ENCODE measurements around the gene TRIM47. TPM values are rescaled to one million over a fixed set of nuclear protein-coding genes. Genes with fewer than 3 reads are reported as not detected.

TRIM47 gene
- total and polyA plus RNA-seq, 2 experiments from 2014 or later = 7.2 to 9.9 TPM

DNA sequence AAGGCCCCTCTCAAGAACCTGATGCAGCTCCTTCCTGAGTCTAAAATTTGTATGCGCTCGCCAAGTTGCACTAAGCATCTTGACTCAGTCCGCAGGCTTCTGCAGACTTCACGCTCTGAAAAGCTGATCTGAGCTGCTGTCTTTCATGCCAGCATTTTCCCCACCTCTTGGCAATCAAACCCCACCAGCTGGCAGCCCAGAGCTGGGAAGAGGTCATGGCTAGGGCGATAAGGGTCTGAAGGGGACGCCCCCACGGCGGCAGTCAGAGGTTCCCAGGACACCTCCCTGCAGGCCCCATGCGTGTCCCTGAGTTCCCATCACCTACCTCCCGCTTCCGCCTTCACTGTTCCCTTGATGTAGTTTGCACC, 29.1 kb downstream of the TRIM47 start (continued):
- TF ChIP-seq, protein P1, sequence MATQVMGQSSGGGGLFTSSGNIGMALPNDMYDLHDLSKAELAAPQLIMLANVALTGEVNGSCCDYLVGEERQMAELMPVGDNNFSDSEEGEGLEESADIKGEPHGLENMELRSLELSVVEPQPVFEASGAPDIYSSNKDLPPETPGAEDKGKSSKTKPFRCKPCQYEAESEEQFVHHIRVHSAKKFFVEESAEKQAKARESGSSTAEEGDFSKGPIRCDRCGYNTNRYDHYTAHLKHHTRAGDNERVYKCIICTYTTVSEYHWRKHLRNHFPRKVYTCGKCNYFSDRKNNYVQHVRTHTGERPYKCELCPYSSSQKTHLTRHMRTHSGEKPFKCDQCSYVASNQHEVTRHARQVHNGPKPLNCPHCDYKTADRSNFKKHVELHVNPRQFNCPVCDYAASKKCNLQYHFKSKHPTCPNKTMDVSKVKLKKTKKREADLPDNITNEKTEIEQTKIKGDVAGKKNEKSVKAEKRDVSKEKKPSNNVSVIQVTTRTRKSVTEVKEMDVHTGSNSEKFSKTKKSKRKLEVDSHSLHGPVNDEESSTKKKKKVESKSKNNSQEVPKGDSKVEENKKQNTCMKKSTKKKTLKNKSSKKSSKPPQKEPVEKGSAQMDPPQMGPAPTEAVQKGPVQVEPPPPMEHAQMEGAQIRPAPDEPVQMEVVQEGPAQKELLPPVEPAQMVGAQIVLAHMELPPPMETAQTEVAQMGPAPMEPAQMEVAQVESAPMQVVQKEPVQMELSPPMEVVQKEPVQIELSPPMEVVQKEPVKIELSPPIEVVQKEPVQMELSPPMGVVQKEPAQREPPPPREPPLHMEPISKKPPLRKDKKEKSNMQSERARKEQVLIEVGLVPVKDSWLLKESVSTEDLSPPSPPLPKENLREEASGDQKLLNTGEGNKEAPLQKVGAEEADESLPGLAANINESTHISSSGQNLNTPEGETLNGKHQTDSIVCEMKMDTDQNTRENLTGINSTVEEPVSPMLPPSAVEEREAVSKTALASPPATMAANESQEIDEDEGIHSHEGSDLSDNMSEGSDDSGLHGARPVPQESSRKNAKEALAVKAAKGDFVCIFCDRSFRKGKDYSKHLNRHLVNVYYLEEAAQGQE (IDR thresholded peaks at IDR 0.05; ENCODE audit: unreplicated experiment) = no peak
- TF ChIP-seq STAT1 (IDR thresholded peaks at IDR 0.05; ENCODE audit: unreplicated experiment) (no peak), CREB1 (CRISPR knock-in tag; IDR thresholded peaks at IDR 0.05; ENCODE audit: low read depth) (no peak)

DNA sequence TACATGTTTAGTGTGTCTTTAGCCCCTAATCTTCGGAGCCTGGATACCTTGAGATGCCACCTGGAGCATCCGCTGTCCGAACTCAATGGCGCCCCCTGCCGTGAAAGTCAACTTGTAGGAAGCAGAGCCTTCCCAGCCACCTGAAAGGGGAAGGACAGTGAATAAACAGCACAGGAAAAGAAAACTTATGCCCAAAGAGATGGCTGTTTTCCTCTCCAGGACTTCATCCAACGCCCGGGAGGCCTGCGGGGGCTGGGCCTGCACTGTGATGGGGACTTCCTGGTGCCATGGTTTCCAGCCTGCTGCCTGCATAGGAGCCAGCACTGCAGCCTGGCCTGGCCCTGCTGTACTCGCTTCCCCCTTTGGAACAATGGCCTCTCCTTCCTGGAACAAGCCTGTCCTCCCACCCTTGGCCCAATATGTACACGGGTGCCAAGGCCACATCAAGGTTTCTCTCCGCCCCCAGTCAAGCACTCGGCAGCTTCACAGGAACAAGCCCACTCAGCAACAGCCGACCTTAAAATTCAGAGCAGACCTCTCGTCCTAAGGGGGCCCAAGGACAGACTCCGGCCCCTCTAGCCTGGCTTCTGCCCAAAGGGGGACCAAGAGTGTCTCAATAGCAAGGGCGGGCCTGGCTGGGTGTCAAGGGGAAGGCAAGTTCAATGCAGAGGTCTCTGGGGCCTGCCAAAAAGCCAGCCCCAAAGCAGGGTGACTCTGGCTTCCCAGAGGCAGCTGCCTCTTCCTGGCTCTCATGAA, 29.7 kb downstream of the TRIM47 start:
- TF ChIP-seq, protein P2, sequence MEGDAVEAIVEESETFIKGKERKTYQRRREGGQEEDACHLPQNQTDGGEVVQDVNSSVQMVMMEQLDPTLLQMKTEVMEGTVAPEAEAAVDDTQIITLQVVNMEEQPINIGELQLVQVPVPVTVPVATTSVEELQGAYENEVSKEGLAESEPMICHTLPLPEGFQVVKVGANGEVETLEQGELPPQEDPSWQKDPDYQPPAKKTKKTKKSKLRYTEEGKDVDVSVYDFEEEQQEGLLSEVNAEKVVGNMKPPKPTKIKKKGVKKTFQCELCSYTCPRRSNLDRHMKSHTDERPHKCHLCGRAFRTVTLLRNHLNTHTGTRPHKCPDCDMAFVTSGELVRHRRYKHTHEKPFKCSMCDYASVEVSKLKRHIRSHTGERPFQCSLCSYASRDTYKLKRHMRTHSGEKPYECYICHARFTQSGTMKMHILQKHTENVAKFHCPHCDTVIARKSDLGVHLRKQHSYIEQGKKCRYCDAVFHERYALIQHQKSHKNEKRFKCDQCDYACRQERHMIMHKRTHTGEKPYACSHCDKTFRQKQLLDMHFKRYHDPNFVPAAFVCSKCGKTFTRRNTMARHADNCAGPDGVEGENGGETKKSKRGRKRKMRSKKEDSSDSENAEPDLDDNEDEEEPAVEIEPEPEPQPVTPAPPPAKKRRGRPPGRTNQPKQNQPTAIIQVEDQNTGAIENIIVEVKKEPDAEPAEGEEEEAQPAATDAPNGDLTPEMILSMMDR (conservative IDR thresholded peaks at IDR 0.05; ENCODE audit: low read depth in 2 of 2) = peak; percentile 88 to 91
- TF ChIP-seq NANOG (IDR thresholded peaks at IDR 0.05; ENCODE audit: borderline replicate concordance) = no peak
- TF ChIP-seq, protein P3, sequence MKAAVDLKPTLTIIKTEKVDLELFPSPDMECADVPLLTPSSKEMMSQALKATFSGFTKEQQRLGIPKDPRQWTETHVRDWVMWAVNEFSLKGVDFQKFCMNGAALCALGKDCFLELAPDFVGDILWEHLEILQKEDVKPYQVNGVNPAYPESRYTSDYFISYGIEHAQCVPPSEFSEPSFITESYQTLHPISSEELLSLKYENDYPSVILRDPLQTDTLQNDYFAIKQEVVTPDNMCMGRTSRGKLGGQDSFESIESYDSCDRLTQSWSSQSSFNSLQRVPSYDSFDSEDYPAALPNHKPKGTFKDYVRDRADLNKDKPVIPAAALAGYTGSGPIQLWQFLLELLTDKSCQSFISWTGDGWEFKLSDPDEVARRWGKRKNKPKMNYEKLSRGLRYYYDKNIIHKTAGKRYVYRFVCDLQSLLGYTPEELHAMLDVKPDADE (IDR thresholded peaks at IDR 0.05) = no peak
- no peak for TF ChIP-seq JUNB (IDR thresholded peaks at IDR 0.05; ENCODE audit: unreplicated experiment)
- H3K4me3 Mint-ChIP-seq = no peak overlapping the region; the same call in 2 of the 3 replicates
- peaks cover 12% of the 10 kb centered on the region for H3K27me3 Mint-ChIP-seq (ENCODE audit: insufficient read depth, low read depth, poor library complexity)
- H3K4me2 ChIP-seq = no peak overlapping the region
- peaks cover 10% of the 10 kb centered on the region for H3K4me1 ChIP-seq (ENCODE audit: insufficient read depth)
- H4K20me1 ChIP-seq (replicated peaks; ENCODE audit: insufficient read depth) = 0 out of 2 replicates have a peak, but pooled peaks cover 3% of the 10 kb centered on the region
- H3K9me3 Mint-ChIP-seq = no peaks in the 10 kb centered on the region
- ATAC-seq (peak; percentile 48), DNase-seq (ENCODE audit: low spot score) (peak; percentile 96)
- H3K9me2 ChIP-seq (ENCODE audit: insufficient read depth) = no peaks in the 10 kb centered on the region
- peaks cover 15% of the 10 kb centered on the region; the same call in 1 of the 2 replicates for H3K36me3 ChIP-seq (ENCODE audit: insufficient read depth)
- H3K79me2 ChIP-seq (replicated peaks; ENCODE audit: insufficient read depth) = peaks cover 9% of the 10 kb centered on the region
- no peak overlapping the region for H2AFZ ChIP-seq
- peaks cover 14% of the 10 kb centered on the region for H3K4me1 Mint-ChIP-seq
- peak overlapping the region; percentile 90 for H3K27ac Mint-ChIP-seq
- H3K27ac ChIP-seq (ENCODE audit: low read depth) = peak overlapping the region; percentile 80
- H3K27me3 ChIP-seq (ENCODE audit: insufficient read depth) = no peaks in the 10 kb centered on the region
- peaks cover 17% of the 10 kb centered on the region for H3F3A ChIP-seq (replicated peaks; ENCODE audit: low read depth)
- peaks cover 57% of the 10 kb centered on the region for H3K36me3 Mint-ChIP-seq (ENCODE audit: low read depth)
- H3K4me3 ChIP-seq = no peak overlapping the region

All from GM23338 (cell line).